Fibroblast of pulmonary artery (primary cell): ENCODE data around the gene CAMTA1.

ENCODE experiments used
- DNase-seq: peaks from one replicate; pipeline ENCODE4 v3.0.0-alpha.2; 2010; ENCODE audit warnings: low read depth
- H3K4me3 ChIP-seq: replicated peaks from 2 replicates; pipeline ENCODE4 v1.5.1; 2011; ENCODE audit warnings: low read depth, mild to moderate bottlenecking, control low read depth, low read length, moderate library complexity
- CTCF ChIP-seq: IDR thresholded peaks from 2 replicates; pipeline ENCODE4 v1.5.1; 2011; ENCODE audit warnings: mild to moderate bottlenecking, control low read depth, low read length, inconsistent platforms; ENCODE audit errors: missing control alignments

Gene CAMTA1

GRCh38 chr1:7097938-7098592 is 312.8 kb downstream of the CAMTA1 start:
- TF ChIP-seq CTCF = no peak
- DNase-seq = no peak
- H3K4me3 ChIP-seq = no peak overlapping the region

GRCh38 chr1:7098641-7099040 is 313.4 kb downstream of the CAMTA1 start:
- H3K4me3 ChIP-seq = no peak overlapping the region
- DNase-seq = no peak
- TF ChIP-seq CTCF = no peak

GRCh38 chr1:7100479-7100878 is 315.2 kb downstream of the CAMTA1 start:
- no peak overlapping the region for H3K4me3 ChIP-seq
- DNase-seq = no peak
- TF ChIP-seq CTCF = no peak

- no peak for DNase-seq
- TF ChIP-seq CTCF = no peak
- no peak overlapping the region for H3K4me3 ChIP-seq
These were observed 315.9 kb downstream of the CAMTA1 start for GRCh38 chr1:7101187-7101586.

GRCh38 chr1:7103361-7103782 is 318.1 kb downstream of the CAMTA1 start:
- no peak for DNase-seq
- H3K4me3 ChIP-seq = no peak overlapping the region
- TF ChIP-seq CTCF = no peak

GRCh38 chr1:7103874-7104273 is 318.6 kb downstream of the CAMTA1 start:
- TF ChIP-seq CTCF = no peak
- no peak for DNase-seq
- no peak overlapping the region for H3K4me3 ChIP-seq

GRCh38 chr1:7104339-7104738 is 319.1 kb downstream of the CAMTA1 start:
- no peak for TF ChIP-seq CTCF
- no peak for DNase-seq
- H3K4me3 ChIP-seq = no peak overlapping the region
